ENCODE measurements around the gene MRPS2. TPM values are rescaled to one million over a fixed set of nuclear protein-coding genes. Genes with fewer than 3 reads are reported as not detected.

The MRPS2 gene
- total RNA-seq, 1 experiment from 2014 or later, result 68.6 TPM

Other genes with a start within 250 kb of the MRPS2 start
- gene PPP1R26, start 20.9 kb upstream of the MRPS2 start, total RNA-seq (2014; rRNA removed; shearing (Covaris generic)), result 6.6 and 7.6 TPM in 2 replicates
- gene LCN1, start 20.8 kb downstream of the MRPS2 start, total RNA-seq (2014; rRNA removed; shearing (Covaris generic)), result not detected in 2 replicates
- not detected in 2 replicates for gene OBP2A, start 45.4 kb downstream of the MRPS2 start, total RNA-seq (2014; rRNA removed; shearing (Covaris generic))
- gene PAEP, start 61.1 kb downstream of the MRPS2 start, total RNA-seq (2014; rRNA removed; shearing (Covaris generic)), result not detected in 2 replicates
- not detected in 2 replicates for gene GLT6D1, start 138.9 kb downstream of the MRPS2 start, total RNA-seq (2014; rRNA removed; shearing (Covaris generic))
- not detected in 2 replicates for gene LCN9, start 162.6 kb downstream of the MRPS2 start, total RNA-seq (2014; rRNA removed; shearing (Covaris generic))
- gene SOHLH1, start 198.8 kb downstream of the MRPS2 start, total RNA-seq (2014; rRNA removed; shearing (Covaris generic)), result 2.1 and 2.4 TPM in 2 replicates
- gene KCNT1, start 201.5 kb downstream of the MRPS2 start, total RNA-seq (2014; rRNA removed; shearing (Covaris generic)), result 0.33 and 0.51 TPM in 2 replicates

All from SJCRH30 (cell line).